ENCODE results near the gene TPSB2.

The TPSB2 gene

GRCh38 chr16:1224558-1224957, 5.4 kb downstream of the TPSB2 start (continued):
- TF ChIP-seq PRDM4 (tag by site-specific recombination; IDR thresholded peaks at IDR 0.05) = no peak
- TF ChIP-seq ZNF350 (tag by site-specific recombination; IDR thresholded peaks at IDR 0.05) = no peak
- no peak for TF ChIP-seq ZNF121 (tag by site-specific recombination; IDR thresholded peaks at IDR 0.05)
- no peak for TF ChIP-seq ZFP3 (tag by site-specific recombination; IDR thresholded peaks at IDR 0.05; ENCODE audit: low read depth)
- no peak for TF ChIP-seq FEZF1 (tag by site-specific recombination; IDR thresholded peaks at IDR 0.05)
- TF ChIP-seq KLF9 (tag by site-specific recombination; IDR thresholded peaks at IDR 0.05; ENCODE audit: low read depth) = no peak

GRCh38 chr16:1223355-1224214, 6.4 kb downstream of the TPSB2 start:
- ChIA-PET POLR2A (interaction anchor here (0.5 to 0.6 kb wide), 2 partner anchors 31 to 146 kb away, joined by 3 read pairs; no protein-coding TSS in a partner anchor), CTCF (interaction anchor here (0.6 to 0.7 kb wide), 3 partner anchors 103 to 220 kb away, joined by 3 to 4 read pairs (median 4); no protein-coding TSS in a partner anchor)
- H3K36me3 ChIP-seq (ENCODE audit: control insufficient read depth in 2 of 2, insufficient read depth in 1 of 2, low read length in 2 of 2) = no peaks in the 10 kb centered on the region
- H3K27ac ChIP-seq (ENCODE audit: extremely low read depth, low read depth, low read length) = no peak overlapping the region
- peak; percentile 24; the same call in 1 of the 2 replicates for TF ChIP-seq ZNF600 (tag by site-specific recombination; IDR thresholded peaks at IDR 0.05)
- TF ChIP-seq IKZF3 (tag by site-specific recombination; IDR thresholded peaks at IDR 0.05) = no peak
- peak; percentile 55; the same call in 1 of the 2 replicates for TF ChIP-seq REST (tag by site-specific recombination; IDR thresholded peaks at IDR 0.05)
- H3K9me3 ChIP-seq (ENCODE audit: control insufficient read depth, insufficient read depth, low read depth, low read length) = no peaks in the 10 kb centered on the region
- no peak overlapping the region for H3K4me3 ChIP-seq (ENCODE audit: low read depth, low read length)
- no peaks in the 10 kb centered on the region for H3K4me1 ChIP-seq (ENCODE audit: control insufficient read depth, insufficient read depth, low read length)

DNA sequence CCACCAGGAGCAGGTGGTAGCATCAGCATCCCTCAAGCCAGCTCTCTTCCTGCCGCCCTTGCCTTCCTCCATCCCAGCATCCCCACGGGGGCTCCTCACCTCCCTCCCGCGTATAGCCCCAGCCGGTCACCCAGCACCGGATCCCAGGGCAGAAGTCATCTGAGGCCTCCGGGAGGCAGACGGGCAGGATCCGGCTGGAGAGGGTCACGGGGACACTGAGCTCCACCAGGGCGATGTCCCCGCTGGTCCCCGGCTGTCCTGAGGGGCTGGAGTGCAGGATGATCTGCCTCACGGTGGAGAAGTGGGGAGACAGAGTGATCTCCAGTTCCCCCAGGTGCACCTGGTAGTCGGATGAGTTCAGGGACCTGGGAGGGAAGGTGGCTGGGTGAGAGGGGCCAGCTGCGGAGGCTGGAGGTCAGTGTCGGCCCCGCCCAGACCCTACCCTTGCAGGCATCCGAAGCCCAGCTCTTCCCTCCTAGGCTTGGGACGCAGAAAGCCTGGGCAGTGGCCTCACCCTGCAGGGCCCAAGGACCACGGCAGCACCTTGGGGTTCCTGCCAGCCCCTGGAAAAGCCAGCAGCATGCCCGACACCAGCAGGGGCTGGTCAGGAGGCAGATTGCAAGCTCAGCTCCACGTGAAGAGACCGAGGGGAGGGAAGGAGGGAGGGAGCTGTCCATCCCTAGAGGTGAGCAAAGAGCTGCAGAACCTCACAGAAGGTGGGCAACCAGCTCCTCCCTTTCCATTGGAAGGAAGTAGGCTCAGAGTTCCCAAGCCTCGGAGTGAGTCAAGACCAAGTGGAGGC, 7.2 kb downstream of the TPSB2 start:
- Histone ChIP-seq H3K36me3 (ENCODE audit: control insufficient read depth in 2 of 2, insufficient read depth in 1 of 2, low read length in 2 of 2) (peaks cover 0 to 4% of the 10 kb centered on the region in 2 experiments; a peak in 1 of 3 replicates), H3K9me3 (ENCODE audit: control insufficient read depth, insufficient read depth, low read depth, low read length) (no peaks in the 10 kb centered on the region), H3K4me3 (ENCODE audit: low read depth, low read length) (no peak overlapping the region), H3K4me1 (ENCODE audit: control insufficient read depth, insufficient read depth, low read length) (no peaks in the 10 kb centered on the region), H3K27ac (ENCODE audit: extremely low read depth, low read depth, low read length) (no peak overlapping the region)
- no peak for TF ChIP-seq OVOL3 (tag by site-specific recombination; IDR thresholded peaks at IDR 0.05)
- no peak for TF ChIP-seq SCRT1 (tag by site-specific recombination; IDR thresholded peaks at IDR 0.05; ENCODE audit: borderline replicate concordance)
- no peak for TF ChIP-seq REPIN1 (tag by site-specific recombination; IDR thresholded peaks at IDR 0.05; ENCODE audit: low read depth)
- peak; percentile 85 for TF ChIP-seq REST (tag by site-specific recombination; IDR thresholded peaks at IDR 0.05)
- TF ChIP-seq, protein P1, sequence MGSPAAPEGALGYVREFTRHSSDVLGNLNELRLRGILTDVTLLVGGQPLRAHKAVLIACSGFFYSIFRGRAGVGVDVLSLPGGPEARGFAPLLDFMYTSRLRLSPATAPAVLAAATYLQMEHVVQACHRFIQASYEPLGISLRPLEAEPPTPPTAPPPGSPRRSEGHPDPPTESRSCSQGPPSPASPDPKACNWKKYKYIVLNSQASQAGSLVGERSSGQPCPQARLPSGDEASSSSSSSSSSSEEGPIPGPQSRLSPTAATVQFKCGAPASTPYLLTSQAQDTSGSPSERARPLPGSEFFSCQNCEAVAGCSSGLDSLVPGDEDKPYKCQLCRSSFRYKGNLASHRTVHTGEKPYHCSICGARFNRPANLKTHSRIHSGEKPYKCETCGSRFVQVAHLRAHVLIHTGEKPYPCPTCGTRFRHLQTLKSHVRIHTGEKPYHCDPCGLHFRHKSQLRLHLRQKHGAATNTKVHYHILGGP (tag by site-specific recombination; IDR thresholded peaks at IDR 0.05) = no peak
- TF ChIP-seq ZNF155 (tag by site-specific recombination; IDR thresholded peaks at IDR 0.05) = no peak
- CTCF ChIA-PET = interaction anchor here (0.6 kb wide), 1 partner anchor 221 kb away, joined by 4 read pairs; no protein-coding TSS in a partner anchor
- POLR2A ChIA-PET = no interaction called here
